ENCODE data around the gene MOXD1.

The MOXD1 gene

GRCh38 chr6:132400883-132401617, at the start of gene MOXD1:
Gene MOXD1 (minus strand): TSS chr6:132401475. CDS start chr6:132401426, 49 bp downstream.
- no peak for TF ChIP-seq CTCF (IDR thresholded peaks at IDR 0.05; ENCODE audit: low read depth, low read length, missing control alignments)
- DNase-seq (ENCODE audit: extremely low read depth, low read depth), result no peak
- H3K4me3 ChIP-seq (replicated peaks; ENCODE audit: low read depth, low read length), result peak within 1 kb of the TSS; percentile 80

GRCh38 chr6:132446855-132447241, 45.6 kb upstream of the MOXD1 start:
- no peak overlapping the region for H3K4me3 ChIP-seq (replicated peaks; ENCODE audit: low read depth, low read length)
- no peak for TF ChIP-seq CTCF (IDR thresholded peaks at IDR 0.05; ENCODE audit: low read depth, low read length, missing control alignments)
- no peak for DNase-seq (ENCODE audit: extremely low read depth, low read depth)

- TF ChIP-seq CTCF (IDR thresholded peaks at IDR 0.05; ENCODE audit: low read depth, low read length, missing control alignments), result no peak
- no peak overlapping the region for H3K4me3 ChIP-seq (replicated peaks; ENCODE audit: low read depth, low read length)
- no peak for DNase-seq (ENCODE audit: extremely low read depth, low read depth)
Observed at GRCh38 chr6:132446141-132446854, 45.0 kb upstream of the MOXD1 start.

- no peak for TF ChIP-seq CTCF (IDR thresholded peaks at IDR 0.05; ENCODE audit: low read depth, low read length, missing control alignments)
- H3K4me3 ChIP-seq (replicated peaks; ENCODE audit: low read depth, low read length), result no peak overlapping the region
- peak; percentile 68 for DNase-seq (ENCODE audit: extremely low read depth, low read depth)
Observed at GRCh38 chr6:132445201-132445951, 44.1 kb upstream of the MOXD1 start.

GRCh38 chr6:132443206-132443605, 41.9 kb upstream of the MOXD1 start:
- no peak overlapping the region for H3K4me3 ChIP-seq (replicated peaks; ENCODE audit: low read depth, low read length)
- TF ChIP-seq CTCF (IDR thresholded peaks at IDR 0.05; ENCODE audit: low read depth, low read length, missing control alignments), result no peak
- DNase-seq (ENCODE audit: extremely low read depth, low read depth), result peak; percentile 67

GRCh38 chr6:132430110-132430509, 28.8 kb upstream of the MOXD1 start:
- no peak for TF ChIP-seq CTCF (IDR thresholded peaks at IDR 0.05; ENCODE audit: low read depth, low read length, missing control alignments)
- H3K4me3 ChIP-seq (replicated peaks; ENCODE audit: low read depth, low read length), result no peak overlapping the region

More at GRCh38 chr6:132430110-132430509, 28.8 kb upstream of the MOXD1 start:
- no peak for DNase-seq (ENCODE audit: extremely low read depth, low read depth)

Data from HFF-Myc (cell line).